ENCODE measurements around the gene ALAD. TPM values are rescaled to one million over a fixed set of nuclear protein-coding genes. Genes with fewer than 3 reads are reported as not detected.

Gene ALAD
- total and polyA plus RNA-seq, 9 of the 15 experiments (the other 6 are each of a cell fraction or from before 2014, with no cell fraction given): 1.3 to 12.7 (median 6.8) TPM

- no peak for TF ChIP-seq PRDM10 (IDR thresholded peaks at IDR 0.05; ENCODE audit: partially characterized antibody)
- TF ChIP-seq SMAD3 (CRISPR knock-in tag; conservative IDR thresholded peaks at IDR 0.05): no peak
- no peak for TF ChIP-seq SFPQ (IDR thresholded peaks at IDR 0.05; ENCODE audit: low read depth, low read length)
- TF ChIP-seq PHF20 (IDR thresholded peaks at IDR 0.05; ENCODE audit: partially characterized antibody): peak; percentile 2
- TF ChIP-seq TCF7 (IDR thresholded peaks at IDR 0.05; ENCODE audit: borderline replicate concordance): no peak
- no peak for TF ChIP-seq ZNF609 (CRISPR knock-in tag; IDR thresholded peaks at IDR 0.05; ENCODE audit: borderline replicate concordance)
- no peak for TF ChIP-seq HDAC8 (tag; IDR thresholded peaks at IDR 0.05)
- TF ChIP-seq RNF219 (CRISPR knock-in tag; IDR thresholded peaks at IDR 0.05): no peak
- TF ChIP-seq SMARCB1 (IDR thresholded peaks at IDR 0.05; ENCODE audit: insufficient read length, low read depth): no peak
- TF ChIP-seq HMG20B (CRISPR knock-in tag; IDR thresholded peaks at IDR 0.05): no peak
- TF ChIP-seq ZBTB1 (CRISPR knock-in tag; IDR thresholded peaks at IDR 0.05; ENCODE audit: borderline replicate concordance, low read depth): no peak
- no peak for TF ChIP-seq NCOA6 (IDR thresholded peaks at IDR 0.05)
These were observed 24.2 kb downstream of the ALAD start, which contains the start of gene HDHD3 (continued) for GRCh38 chr9:113376634-113377567.
